Kidney (tissue), 14 donors: ENCODE measurements around the gene CRYL1. TPM values are rescaled to one million over a fixed set of nuclear protein-coding genes. Genes with fewer than 3 reads are reported as not detected.

Experiments used
- DNase-seq, 5 donors: peaks; one replicate each; pipeline ENCODE4 v3.0.0-alpha.2; 2013 to 2020
- FAIRE-seq: peaks from 2 replicates; lab custom pipeline; 2012; peaks lifted over from hg19 to GRCh38; lab: Jason Lieb, UNC
- H3K27ac ChIP-seq, 2 donors: one replicate each; pipeline ENCODE4 v1.7.0; 2013; ENCODE audit warnings: low read depth in 2 of 2, low read length in 2 of 2, inconsistent platforms in 1 of 2
- H3K27me3 ChIP-seq: one replicate; pipeline ENCODE4 v1.7.1; 2013; ENCODE audit warnings: low read length, inconsistent platforms; ENCODE audit not compliant: control insufficient read depth, insufficient read depth
- H3K36me3 ChIP-seq, 3 donors: one replicate each; pipeline versions ENCODE4 v1.7.0 to v1.7.1; 2013; ENCODE audit warnings: low read length in 3 of 3, control low read depth in 1 of 3, inconsistent platforms in 1 of 3; ENCODE audit not compliant: insufficient read depth in 3 of 3, control insufficient read depth in 2 of 3
- H3K4me1 ChIP-seq, 3 donors: one replicate each; pipeline versions ENCODE4 v1.7.0 to v1.7.1; 2013; ENCODE audit warnings: low read length in 3 of 3, inconsistent platforms in 1 of 3, low read depth in 1 of 3; ENCODE audit not compliant: control insufficient read depth in 2 of 3, insufficient read depth in 2 of 3
- H3K4me3 ChIP-seq, 3 donors: one replicate each; pipeline versions ENCODE4 v1.7.0 to v1.8.1; 2013; ENCODE audit warnings: low read length in 3 of 3, control low read depth in 1 of 3, inconsistent platforms in 1 of 3
- H3K9ac ChIP-seq, 3 donors: one replicate each; pipeline versions ENCODE4 v1.7.0 to v1.7.1; 2013; ENCODE audit warnings: low read length in 3 of 3, control low read depth in 1 of 3, inconsistent platforms in 1 of 3
- H3K9me3 ChIP-seq, 3 donors: one replicate each; pipeline versions ENCODE4 v1.7.0 to v1.7.1; 2013; ENCODE audit warnings: low read length in 3 of 3, control low read depth in 1 of 3, inconsistent platforms in 1 of 3; ENCODE audit not compliant: control insufficient read depth in 2 of 3, insufficient read depth in 1 of 3
- intact Hi-C: fragments of 100-400 bp; cut with DNase I; formaldehyde crosslinking; loops from one replicate; pipeline ENCODE4 v1.11.1; 2022
- polyA plus RNA-seq: library from polyadenylated mRNA; stranded (reverse); fragments of 350-450 nt; fragmentation: Illumina TruSeq; extraction: RNeasy Lipid Tissue Mini Kit (QIAGEN cat#74804); gene quantifications from one replicate; pipeline ENCODE4 v1.2.3, GENCODE V29; 2014; ENCODE audit warnings: low read depth, low replicate concordance; ENCODE audit not compliant: insufficient read depth
- total RNA-seq: library from RNA; stranded (reverse); fragmentation: NEBNext Ultra II Directional; extraction: Animal tissue kit (Norgen Biotek cat#: 25700); gene quantifications from one replicate; pipeline ENCODE4 v1.2.1, GENCODE V29; 2021
- TF ChIP-seq, protein P1 (sequence below): IDR thresholded peaks from 3 replicates; pipeline ENCODE4 v1.5.1; 2012; ENCODE audit warnings: mild to moderate bottlenecking, moderate library complexity, borderline replicate concordance; ENCODE audit not compliant: insufficient read depth; ENCODE audit errors: extremely low read depth
- donor health status: control.
- donor health status: control.
- donor health status: control.
- donor health status: control.
- donor health status: control.
- donor health status: DM: yes; HTN: yes; CAD: no.
- donor health status: Normal renal cell carcinoma (clear cell type).

CRYL1 gene
- total and polyA plus RNA-seq, 2 donors from 2014 or later = 130 to 462 TPM

DNA sequence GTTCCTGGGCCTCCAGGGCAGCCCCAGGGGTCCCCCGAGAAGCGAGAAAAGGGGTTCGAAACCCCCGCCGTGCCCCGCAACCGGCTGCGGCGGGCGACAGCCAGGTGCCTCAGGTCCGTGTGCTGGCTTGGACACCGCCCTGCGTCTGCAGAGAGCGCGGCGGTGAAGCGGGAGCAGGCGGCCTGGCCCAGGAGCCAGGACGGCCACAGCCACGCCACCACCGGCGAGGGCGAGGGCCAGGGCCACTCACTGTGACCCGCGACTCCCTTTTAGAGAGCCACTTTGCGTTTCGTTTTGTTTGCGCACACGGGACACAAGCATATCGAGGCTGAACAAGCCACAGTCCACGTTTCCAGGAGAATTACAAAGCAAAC lies 110.4 kb downstream of the CRYL1 start:
- Histone ChIP-seq H3K27ac (no peak overlapping the region), H3K4me1 (peaks cover 0 to 2% (median 0%) of the 10 kb centered on the region in 3 donors), H3K9me3 (no peaks in the 10 kb centered on the region), H3K27me3 (no peaks in the 10 kb centered on the region), H3K4me3 (no peak overlapping the region), H3K36me3 (peaks cover 0 to 25% (median 3%) of the 10 kb centered on the region in 3 donors), H3K9ac (no peak overlapping the region)
- no peak for DNase-seq
- intact Hi-C loops = no loop called here
- TF ChIP-seq, protein P1, sequence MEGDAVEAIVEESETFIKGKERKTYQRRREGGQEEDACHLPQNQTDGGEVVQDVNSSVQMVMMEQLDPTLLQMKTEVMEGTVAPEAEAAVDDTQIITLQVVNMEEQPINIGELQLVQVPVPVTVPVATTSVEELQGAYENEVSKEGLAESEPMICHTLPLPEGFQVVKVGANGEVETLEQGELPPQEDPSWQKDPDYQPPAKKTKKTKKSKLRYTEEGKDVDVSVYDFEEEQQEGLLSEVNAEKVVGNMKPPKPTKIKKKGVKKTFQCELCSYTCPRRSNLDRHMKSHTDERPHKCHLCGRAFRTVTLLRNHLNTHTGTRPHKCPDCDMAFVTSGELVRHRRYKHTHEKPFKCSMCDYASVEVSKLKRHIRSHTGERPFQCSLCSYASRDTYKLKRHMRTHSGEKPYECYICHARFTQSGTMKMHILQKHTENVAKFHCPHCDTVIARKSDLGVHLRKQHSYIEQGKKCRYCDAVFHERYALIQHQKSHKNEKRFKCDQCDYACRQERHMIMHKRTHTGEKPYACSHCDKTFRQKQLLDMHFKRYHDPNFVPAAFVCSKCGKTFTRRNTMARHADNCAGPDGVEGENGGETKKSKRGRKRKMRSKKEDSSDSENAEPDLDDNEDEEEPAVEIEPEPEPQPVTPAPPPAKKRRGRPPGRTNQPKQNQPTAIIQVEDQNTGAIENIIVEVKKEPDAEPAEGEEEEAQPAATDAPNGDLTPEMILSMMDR = no peak
- FAIRE-seq = no peak

DNA sequence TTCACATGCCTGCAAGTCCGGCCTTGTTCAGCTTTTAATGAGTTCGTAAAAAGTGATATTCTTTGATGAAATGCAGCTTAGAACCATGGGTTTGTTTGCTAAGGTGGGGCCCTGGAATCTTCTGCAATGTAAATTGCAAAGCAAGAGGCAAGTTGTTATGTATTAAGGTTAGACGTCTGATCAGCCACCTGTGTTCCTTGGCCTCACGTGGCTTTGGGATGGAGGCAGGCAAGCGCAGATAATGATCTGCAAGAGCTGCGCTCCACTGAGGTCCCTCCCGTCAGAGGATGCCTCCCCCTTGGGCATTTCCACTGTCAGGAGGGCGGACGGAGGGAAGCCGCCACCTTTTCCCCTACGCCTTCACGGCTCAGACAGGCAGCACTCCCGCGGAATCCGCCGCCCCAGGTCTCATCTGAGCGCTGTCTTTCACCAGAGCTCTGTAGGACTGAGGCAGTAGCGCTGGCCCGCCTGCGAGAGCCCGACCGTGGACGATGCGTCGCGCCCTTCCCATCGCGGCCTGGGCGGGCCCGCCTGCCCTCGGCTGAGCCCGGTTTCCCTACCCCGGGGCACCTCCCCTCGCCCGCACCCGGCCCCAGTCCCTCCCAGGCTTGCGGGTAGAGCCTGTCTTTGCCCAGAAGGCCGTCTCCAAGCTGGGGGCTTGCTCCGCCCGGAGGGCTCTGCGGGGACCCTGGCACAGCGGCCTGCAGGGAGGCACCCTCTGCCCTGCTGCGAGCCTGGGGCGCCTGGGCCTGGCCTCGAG lies 110.9 kb downstream of the CRYL1 start:
- peak in 4 of 5 donors; percentile 65 to 78 (median 73) for DNase-seq
- Histone ChIP-seq H3K36me3 (peaks cover 0 to 22% (median 3%) of the 10 kb centered on the region in 3 donors), H3K27me3 (no peaks in the 10 kb centered on the region), H3K4me1 (peaks cover 0 to 2% (median 0%) of the 10 kb centered on the region in 3 donors), H3K9ac (no peak overlapping the region), H3K27ac (no peak overlapping the region), H3K9me3 (no peaks in the 10 kb centered on the region), H3K4me3 (no peak overlapping the region)
- TF ChIP-seq, protein P1 = no peak
- intact Hi-C loops = no loop called here
- no peak for FAIRE-seq

DNA sequence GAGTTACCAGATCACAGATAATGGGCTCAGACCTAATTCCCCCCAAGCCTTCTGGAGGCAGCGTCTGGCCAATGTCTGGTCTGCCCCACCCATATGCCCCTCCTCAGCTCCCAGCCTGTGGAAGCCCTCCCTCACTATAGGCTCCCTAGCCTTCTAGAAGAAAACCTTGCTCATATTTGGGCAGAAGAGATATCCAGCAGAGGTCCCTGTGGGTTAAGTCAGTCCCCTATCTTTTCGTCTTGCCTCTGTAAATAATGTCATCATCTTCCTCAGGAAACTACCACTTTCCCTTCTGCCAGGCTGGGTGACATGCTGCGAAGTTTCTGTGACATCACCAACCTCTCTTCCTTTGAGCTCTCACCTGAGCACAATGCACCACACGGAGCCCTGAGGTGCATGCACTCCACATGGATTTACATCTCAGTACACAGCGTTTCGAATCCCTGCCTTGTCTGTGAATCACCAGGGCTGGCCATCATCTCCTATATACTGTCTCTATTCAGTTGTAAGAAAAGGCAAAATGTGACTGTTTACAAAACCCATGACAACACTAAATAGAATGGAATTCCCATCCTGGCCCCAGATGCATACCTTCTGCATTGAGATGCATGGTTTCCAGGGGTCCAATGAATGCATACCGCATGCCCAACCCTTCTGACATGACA lies 112.8 kb downstream of the CRYL1 start:
- FAIRE-seq (no peak), DNase-seq (no peak)
- no peaks in the 10 kb centered on the region for H3K9me3 ChIP-seq
- H3K4me3 ChIP-seq = no peak overlapping the region
- TF ChIP-seq, protein P1 = no peak
- no peak overlapping the region for H3K9ac ChIP-seq
- H3K36me3 ChIP-seq = peaks cover 0 to 13% (median 0%) of the 10 kb centered on the region in 3 donors
- H3K27me3 ChIP-seq = no peaks in the 10 kb centered on the region
- H3K4me1 ChIP-seq = peaks cover 0 to 2% (median 0%) of the 10 kb centered on the region in 3 donors
- no peak overlapping the region for H3K27ac ChIP-seq
- intact Hi-C loops = no loop called here
